VCaP (cell line): ENCODE measurements around the gene BNC2.

ENCODE experiments used
- H3K27ac ChIP-seq: fragments of 450-650 bp; 2 replicates; pipeline ENCODE4 v1.5.1; 2017
- CTCF ChIP-seq: fragments of 450-650 bp; conservative IDR thresholded peaks from 2 replicates; pipeline ENCODE4 v1.5.1; 2017; ENCODE audit warnings: mild to moderate bottlenecking, moderate library complexity

Gene BNC2

GRCh38 chr9:16532272-16532671 is 338.2 kb downstream of the BNC2 start:
- no peak overlapping the region for H3K27ac ChIP-seq
- no peak for TF ChIP-seq CTCF

GRCh38 chr9:16530669-16531642 is 339.5 kb downstream of the BNC2 start:
- no peak overlapping the region for H3K27ac ChIP-seq
- no peak for TF ChIP-seq CTCF

- no peak for TF ChIP-seq CTCF
- no peak overlapping the region for H3K27ac ChIP-seq
Observed at GRCh38 chr9:16527573-16527972, 342.9 kb downstream of the BNC2 start.

- no peak overlapping the region for H3K27ac ChIP-seq
- no peak for TF ChIP-seq CTCF
Observed at GRCh38 chr9:16526380-16526779, 344.1 kb downstream of the BNC2 start.

- H3K27ac ChIP-seq, result no peak overlapping the region
Observed at GRCh38 chr9:16524823-16525222, 345.6 kb downstream of the BNC2 start.

GRCh38 chr9:16524078-16524477 is 346.4 kb downstream of the BNC2 start:
- no peak for TF ChIP-seq CTCF

More at GRCh38 chr9:16524823-16525222, 345.6 kb downstream of the BNC2 start:
- no peak for TF ChIP-seq CTCF

GRCh38 chr9:16521868-16522411 is 348.5 kb downstream of the BNC2 start:
- no peak overlapping the region for H3K27ac ChIP-seq
- TF ChIP-seq CTCF, result no peak

More at GRCh38 chr9:16524078-16524477, 346.4 kb downstream of the BNC2 start:
- H3K27ac ChIP-seq, result no peak overlapping the region
